Muscle of back (tissue), 10 donors: Measurements from ENCODE around the gene MTCH2. TPM values are rescaled to one million over a fixed set of nuclear protein-coding genes. Genes with fewer than 3 reads are reported as not detected.

Experiments used
- polyA plus RNA-seq, 10 donors: library from polyadenylated mRNA; unstranded; fragments of 120-200 nt; gene quantifications; one replicate each; pipeline ENCODE4 v1.2.1, GENCODE V29; 2013; ENCODE audit not compliant: insufficient read length in 10 of 10

The MTCH2 gene
- polyA plus RNA-seq, 10 donors: 70.3 to 83.1 (median 76.6) TPM

Other genes starting within 250 kb of the MTCH2 start
- gene SLC39A13, start 234.0 kb downstream of the MTCH2 start, polyA plus RNA-seq: 10 to 100 TPM; 27.0 to 48.6 (median 35.3) TPM
- gene PSMC3, start 216.1 kb downstream of the MTCH2 start, polyA plus RNA-seq: 100 to 1,000 TPM; 106 to 147 (median 120) TPM
- 100 to 1,000 TPM in 1 of 10 donors, 10 to 100 TPM in 9; 60.8 to 101 (median 78.6) TPM for gene RAPSN, start 193.4 kb downstream of the MTCH2 start, polyA plus RNA-seq
- 10 to 100 TPM; 46.6 to 93.3 (median 69.1) TPM for gene CELF1, start 89.4 kb downstream of the MTCH2 start, polyA plus RNA-seq
- 10 to 100 TPM; 20.4 to 35.8 (median 26.0) TPM for gene PTPMT1, start 77.0 kb downstream of the MTCH2 start, polyA plus RNA-seq
- gene KBTBD4, start 63.6 kb downstream of the MTCH2 start, polyA plus RNA-seq: 10 to 100 TPM; 11.2 to 14.5 (median 13.4) TPM
- gene NDUFS3, start 63.5 kb downstream of the MTCH2 start, polyA plus RNA-seq: 10 to 100 TPM; 88.1 to 95.3 (median 90.8) TPM
- 1 to 10 TPM; 1.2 to 4.1 (median 2.7) TPM for gene FAM180B, start 55.9 kb downstream of the MTCH2 start, polyA plus RNA-seq
- gene C1QTNF4, start 48.1 kb downstream of the MTCH2 start, polyA plus RNA-seq: 10 to 100 TPM in 2 of 10 donors, 1 to 10 TPM in 8; 4.3 to 13.2 (median 7.7) TPM
- gene AGBL2, start 72.8 kb upstream of the MTCH2 start, polyA plus RNA-seq: 1 to 10 TPM in 4 of 10 donors, under 1 TPM in 6; 0.16 to 1.6 (median 0.78) TPM
- 100 to 1,000 TPM in 4 of 10 donors, 10 to 100 TPM in 6; 52.3 to 148 (median 76.0) TPM for gene FNBP4, start 124.8 kb upstream of the MTCH2 start, polyA plus RNA-seq
- 10 to 100 TPM; 22.0 to 42.7 (median 33.7) TPM for gene NUP160, start 205.8 kb upstream of the MTCH2 start, polyA plus RNA-seq